HG02840 (cell line): ENCODE results near the gene ITIH2.
A peak's percentile ranks its signal among the peaks of the same experiment; 100 is the strongest.
"Not testable (repeated sequence)": the region's sequence is repeated elsewhere in the genome, so short reads cannot be mapped to it uniquely, and the experiment has no call there.

Experiments
- ATAC-seq: cut with Tn5 transposase; IDR thresholded peaks from one replicate; pipeline ENCODE4 v1.9.1; 2021; ENCODE audit warnings: mild to moderate bottlenecking, moderate library complexity, moderate number of reproducible peaks; ENCODE audit not compliant: unreplicated experiment, low FRiP score

ITIH2 gene

GRCh38 chr10:7703140-7703539, at the start of gene ITIH2:
TSS of gene ITIH2 (plus strand) at chr10:7703316. CDS start at chr10:7703435, 119 bp downstream.
- ATAC-seq: no peak

GRCh38 chr10:7657079-7657478, 46.0 kb upstream of the ITIH2 start:
- not testable (repeated sequence) for ATAC-seq

GRCh38 chr10:7657552-7657951, 45.6 kb upstream of the ITIH2 start:
- no peak for ATAC-seq

GRCh38 chr10:7659560-7659959, 43.6 kb upstream of the ITIH2 start:
- no peak for ATAC-seq

- no peak for ATAC-seq
Observed at GRCh38 chr10:7662522-7662921, 40.6 kb upstream of the ITIH2 start.

GRCh38 chr10:7664707-7665106, 38.4 kb upstream of the ITIH2 start:
- no peak for ATAC-seq

- no peak for ATAC-seq
Observed at GRCh38 chr10:7665767-7666166, 37.3 kb upstream of the ITIH2 start.

GRCh38 chr10:7666253-7667023, 36.7 kb upstream of the ITIH2 start, which contains the start of gene ITIH5:
TSS of gene ITIH5 (minus strand) at chr10:7666966. CDS start at chr10:7666892, 74 bp downstream.
- no peak for ATAC-seq

GRCh38 chr10:7667262-7668141, 35.6 kb upstream of the ITIH2 start:
- ATAC-seq: no peak

- ATAC-seq: no peak
Observed at GRCh38 chr10:7670157-7670556, 33.0 kb upstream of the ITIH2 start.

GRCh38 chr10:7672341-7673134, 30.6 kb upstream of the ITIH2 start:
- ATAC-seq: no peak

GRCh38 chr10:7679256-7679655, 23.9 kb upstream of the ITIH2 start:
- no peak for ATAC-seq

- not testable (repeated sequence) for ATAC-seq
Observed at GRCh38 chr10:7680078-7680477, 23.0 kb upstream of the ITIH2 start.

- ATAC-seq: no peak
Observed at GRCh38 chr10:7686351-7687171, 16.6 kb upstream of the ITIH2 start.

- ATAC-seq: peak; percentile 82
Observed at GRCh38 chr10:7687228-7687907, 15.7 kb upstream of the ITIH2 start.

- no peak for ATAC-seq
Observed at GRCh38 chr10:7689591-7689990, 13.5 kb upstream of the ITIH2 start.

GRCh38 chr10:7690885-7691597, 12.1 kb upstream of the ITIH2 start:
- ATAC-seq: not testable (repeated sequence)

- ATAC-seq: not testable (repeated sequence)
Observed at GRCh38 chr10:7692368-7692767, 10.7 kb upstream of the ITIH2 start.

GRCh38 chr10:7693194-7693593, 9.9 kb upstream of the ITIH2 start:
- ATAC-seq: not testable (repeated sequence)
